Thyroid gland (tissue), 4 donors: ENCODE results near the gene GPR132.

Source experiments
- POLR2A ChIP-seq, 2 donors: fragments of 450-650 bp; IDR thresholded peaks; one replicate each; pipeline ENCODE4 v1.6.1; 2017; ENCODE audit warnings: antibody characterized with exemption in 2 of 2, mild to moderate bottlenecking in 2 of 2, moderate library complexity in 1 of 2
- TF ChIP-seq, protein P1 (sequence below), 6 experiments: fragments of 200-600 bp in 3 of 6; fragments of 450-650 bp in 3 of 6; sonication (generic) in 3 of 6; IDR thresholded peaks; one replicate each; pipeline ENCODE4 v1.5.1; 2016 to 2019; ENCODE audit warnings: antibody characterized with exemption in 6 of 6, mild to moderate bottlenecking in 2 of 6, inconsistent platforms in 1 of 6, moderate library complexity in 1 of 6

GRCh38 chr14:105072892-105073719, 7.9 kb upstream of the GPR132 start:
- TF ChIP-seq, protein P1, sequence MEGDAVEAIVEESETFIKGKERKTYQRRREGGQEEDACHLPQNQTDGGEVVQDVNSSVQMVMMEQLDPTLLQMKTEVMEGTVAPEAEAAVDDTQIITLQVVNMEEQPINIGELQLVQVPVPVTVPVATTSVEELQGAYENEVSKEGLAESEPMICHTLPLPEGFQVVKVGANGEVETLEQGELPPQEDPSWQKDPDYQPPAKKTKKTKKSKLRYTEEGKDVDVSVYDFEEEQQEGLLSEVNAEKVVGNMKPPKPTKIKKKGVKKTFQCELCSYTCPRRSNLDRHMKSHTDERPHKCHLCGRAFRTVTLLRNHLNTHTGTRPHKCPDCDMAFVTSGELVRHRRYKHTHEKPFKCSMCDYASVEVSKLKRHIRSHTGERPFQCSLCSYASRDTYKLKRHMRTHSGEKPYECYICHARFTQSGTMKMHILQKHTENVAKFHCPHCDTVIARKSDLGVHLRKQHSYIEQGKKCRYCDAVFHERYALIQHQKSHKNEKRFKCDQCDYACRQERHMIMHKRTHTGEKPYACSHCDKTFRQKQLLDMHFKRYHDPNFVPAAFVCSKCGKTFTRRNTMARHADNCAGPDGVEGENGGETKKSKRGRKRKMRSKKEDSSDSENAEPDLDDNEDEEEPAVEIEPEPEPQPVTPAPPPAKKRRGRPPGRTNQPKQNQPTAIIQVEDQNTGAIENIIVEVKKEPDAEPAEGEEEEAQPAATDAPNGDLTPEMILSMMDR (IDR thresholded peaks at IDR 0.05) = no peak
- no peak for TF ChIP-seq POLR2A (IDR thresholded peaks at IDR 0.05)
